Body of pancreas (tissue), 4 donors: ENCODE results near the gene BAG3.

Source experiments
- POLR2A ChIP-seq, 3 donors: fragments of 450-650 bp; IDR thresholded peaks; one replicate each; pipeline ENCODE4 v1.6.1; 2016; ENCODE audit warnings: antibody characterized with exemption in 3 of 3, mild to moderate bottlenecking in 2 of 3
- TF ChIP-seq, protein P1 (sequence below), 7 experiments: fragments of 450-650 bp in 4 of 7; fragments of 200-600 bp in 3 of 7; sonication (generic) in 3 of 7; IDR thresholded peaks; one replicate each; pipeline ENCODE4 v1.5.1; 2016 to 2019; ENCODE audit warnings: antibody characterized with exemption in 7 of 7

DNA sequence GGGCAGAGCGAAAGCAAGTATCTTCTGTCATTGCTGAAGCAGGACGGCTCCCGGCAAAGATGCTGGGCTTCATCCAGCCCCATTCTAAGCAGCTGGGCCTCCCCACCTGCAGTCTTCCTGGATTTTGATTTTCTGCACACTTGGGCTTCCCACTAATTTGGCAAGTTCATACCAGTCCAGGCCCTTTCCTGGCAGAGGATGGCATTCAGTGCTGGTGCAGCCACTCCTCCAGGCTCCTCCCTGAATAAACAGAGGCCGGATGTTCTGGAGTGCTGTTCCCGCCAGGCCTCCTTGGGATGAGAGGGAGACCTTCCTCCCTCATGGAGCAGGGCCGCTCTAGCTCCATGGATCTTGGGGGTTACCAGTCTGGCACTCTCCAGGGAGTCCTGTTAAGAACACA lies 3.4 kb downstream of the BAG3 start:
- TF ChIP-seq, protein P1, sequence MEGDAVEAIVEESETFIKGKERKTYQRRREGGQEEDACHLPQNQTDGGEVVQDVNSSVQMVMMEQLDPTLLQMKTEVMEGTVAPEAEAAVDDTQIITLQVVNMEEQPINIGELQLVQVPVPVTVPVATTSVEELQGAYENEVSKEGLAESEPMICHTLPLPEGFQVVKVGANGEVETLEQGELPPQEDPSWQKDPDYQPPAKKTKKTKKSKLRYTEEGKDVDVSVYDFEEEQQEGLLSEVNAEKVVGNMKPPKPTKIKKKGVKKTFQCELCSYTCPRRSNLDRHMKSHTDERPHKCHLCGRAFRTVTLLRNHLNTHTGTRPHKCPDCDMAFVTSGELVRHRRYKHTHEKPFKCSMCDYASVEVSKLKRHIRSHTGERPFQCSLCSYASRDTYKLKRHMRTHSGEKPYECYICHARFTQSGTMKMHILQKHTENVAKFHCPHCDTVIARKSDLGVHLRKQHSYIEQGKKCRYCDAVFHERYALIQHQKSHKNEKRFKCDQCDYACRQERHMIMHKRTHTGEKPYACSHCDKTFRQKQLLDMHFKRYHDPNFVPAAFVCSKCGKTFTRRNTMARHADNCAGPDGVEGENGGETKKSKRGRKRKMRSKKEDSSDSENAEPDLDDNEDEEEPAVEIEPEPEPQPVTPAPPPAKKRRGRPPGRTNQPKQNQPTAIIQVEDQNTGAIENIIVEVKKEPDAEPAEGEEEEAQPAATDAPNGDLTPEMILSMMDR (IDR thresholded peaks at IDR 0.05): no peak
- no peak for TF ChIP-seq POLR2A (IDR thresholded peaks at IDR 0.05)
